Activated naive CD8-positive, alpha-beta T cell treated with anti-CD3 and anti-CD28 coated beads, Interleukin-2, amount 10 ng/mL, durations not matched to agents 7 days and 5 days (primary cell): ENCODE data around the gene IFT25. TPM values are rescaled to one million over a fixed set of nuclear protein-coding genes. Genes with fewer than 3 reads are reported as not detected.

ENCODE experiments used
- ATAC-seq: fragments of 150-1000 bp; cut with Tn5 transposase; one replicate; pipeline ENCODE4 v1.10.0; 2021; ENCODE audit warnings: low read depth, moderate library complexity
- POLR2A ChIA-PET: fragments of 350-600 bp; sonication (Branson Sonifier 250); formaldehyde crosslinking; loops from one replicate; lab custom pipeline; 2021; ENCODE audit warnings: antibody characterized with exemption; lab: Charles Lee
- DNase-seq: peaks from one replicate; pipeline ENCODE4 v3.0.0; 2021
- H3K27ac Mint-ChIP-seq: one replicate; pipeline ENCODE4 v1.8.0; 2022; ENCODE audit warnings: mild to moderate bottlenecking, mixed read lengths
- H3K27me3 Mint-ChIP-seq: one replicate; pipeline ENCODE4 v1.8.0; 2022; ENCODE audit warnings: mild to moderate bottlenecking, moderate library complexity, mixed read lengths
- H3K36me3 Mint-ChIP-seq: one replicate; pipeline ENCODE4 v1.8.0; 2021; ENCODE audit warnings: mild to moderate bottlenecking, mixed read lengths
- H3K4me1 Mint-ChIP-seq: one replicate; pipeline ENCODE4 v1.8.0; 2021; ENCODE audit warnings: mixed read lengths
- H3K4me3 Mint-ChIP-seq: one replicate; pipeline ENCODE4 v1.8.0; 2022; ENCODE audit warnings: mild to moderate bottlenecking, moderate library complexity, mixed read lengths
- H3K9me3 Mint-ChIP-seq: one replicate; pipeline ENCODE4 v1.8.0; 2021; ENCODE audit warnings: mixed read lengths
- total RNA-seq, 2 experiments: library from RNA; stranded (reverse); gene quantifications; one replicate each; pipeline ENCODE4 v1.2.3, GENCODE V29; 2021

The IFT25 gene
- total RNA-seq, 2 experiments from 2014 or later = 76.7 to 81.6 TPM

GRCh38 chr1:53948291-53948690 is 2.8 kb upstream of the IFT25 start:
- POLR2A ChIA-PET = no interaction called here
- ATAC-seq (no peak), DNase-seq (no peak)
- Mint-ChIP-seq H3K36me3 (peaks cover 16% of the 10 kb centered on the region), H3K27ac (no peak overlapping the region), H3K4me1 (peaks cover 39% of the 10 kb centered on the region), H3K9me3 (no peaks in the 10 kb centered on the region), H3K4me3 (peak overlapping the region; percentile 4), H3K27me3 (no peaks in the 10 kb centered on the region)

DNA sequence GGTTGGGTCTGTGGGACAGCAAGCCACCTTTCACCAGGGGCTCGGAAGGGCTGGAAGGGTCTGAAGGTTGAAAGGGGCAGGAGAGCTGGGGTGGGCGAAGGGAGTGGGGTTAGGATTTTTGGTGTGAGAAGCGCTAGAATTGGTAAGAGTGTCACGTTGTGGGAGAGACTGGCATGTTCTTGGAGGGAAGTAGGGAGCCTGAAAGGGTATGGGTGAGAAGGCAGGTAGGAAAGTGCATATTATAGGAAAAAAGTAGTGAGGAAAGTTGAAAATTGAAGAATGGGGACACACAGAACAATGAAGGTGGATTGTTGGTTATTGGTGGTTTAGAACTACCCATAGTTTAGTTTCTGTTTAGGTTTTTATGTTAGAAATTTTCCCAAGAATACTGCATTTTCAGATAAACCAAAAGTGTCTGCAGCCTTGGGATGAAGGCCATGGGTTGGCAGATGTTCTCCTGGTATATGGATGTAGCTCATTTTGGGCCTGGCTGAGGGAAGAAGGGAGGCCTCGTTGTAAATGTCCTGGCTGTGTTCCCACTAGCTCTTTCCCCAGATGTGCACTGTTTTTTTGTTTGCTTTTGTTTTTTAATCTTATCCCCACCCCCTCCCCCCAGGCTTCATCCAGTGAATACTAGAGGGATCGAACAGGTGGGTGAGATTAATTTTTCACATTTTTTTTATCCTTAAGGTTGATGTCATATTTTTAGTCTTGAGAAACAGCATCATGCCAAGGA is 1.8 kb upstream of the IFT25 start:
- H3K27ac Mint-ChIP-seq = peak overlapping the region; percentile 89

DNA sequence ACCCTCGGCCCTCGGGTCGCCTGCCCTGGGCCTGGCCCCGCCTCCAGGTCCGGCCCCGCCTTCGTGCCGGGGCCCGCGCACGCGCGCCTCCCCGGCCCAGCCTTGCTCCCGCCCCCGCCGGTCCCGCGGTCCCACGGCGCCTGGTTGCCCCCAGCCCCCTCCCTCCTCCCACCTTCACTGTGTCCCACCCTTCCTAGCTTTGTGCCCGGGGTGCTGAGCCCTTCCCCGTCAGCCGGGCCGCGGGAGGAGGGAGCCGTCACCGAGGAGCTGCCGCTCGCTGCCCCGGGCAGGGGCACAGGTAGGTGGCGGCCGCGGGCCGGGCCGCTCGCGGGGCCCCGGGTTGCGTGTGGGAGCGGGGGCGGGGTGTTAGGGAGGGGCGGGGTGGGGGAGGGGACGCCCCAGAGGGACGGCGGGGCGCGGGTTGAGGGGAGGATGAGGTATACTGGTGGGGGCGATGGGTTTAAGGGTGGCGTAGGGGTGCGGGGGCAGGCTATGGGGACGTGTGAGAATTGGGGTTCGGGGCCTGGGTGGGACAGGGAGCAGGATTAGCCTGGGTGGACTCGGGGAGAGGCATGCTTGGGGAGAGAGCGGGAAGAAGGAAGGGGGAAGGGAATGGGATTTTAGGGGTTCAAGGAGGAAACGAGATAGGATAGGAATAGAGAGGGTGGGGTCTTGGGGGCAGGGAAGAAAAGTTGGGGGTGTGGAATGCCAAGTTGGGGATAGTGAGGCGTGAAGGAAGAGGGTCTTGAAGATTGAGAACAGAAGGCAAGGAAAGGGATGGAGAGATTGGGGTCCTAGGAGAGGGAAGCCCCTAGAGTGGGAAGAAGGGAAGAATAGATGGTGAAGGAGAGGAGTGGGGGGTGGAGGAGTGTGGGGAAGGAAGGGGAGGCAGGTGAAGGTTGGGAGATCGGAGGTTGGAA is 1.0 kb upstream of the IFT25 start, which contains the start of gene LRRC42:
Gene LRRC42, plus strand, starts transcription at position 99 of the 920 bp plus-strand sequence. CDS start 5,650 bp downstream, outside the sequence.
- Mint-ChIP-seq H3K27me3 (no peaks in the 10 kb centered on the region), H3K4me3 (peak within 1 kb of the TSS; percentile 97), H3K36me3 (peaks cover 22% of the 10 kb centered on the region), H3K4me1 (peaks cover 45% of the 10 kb centered on the region), H3K27ac (peak within 1 kb of the TSS; percentile 92), H3K9me3 (no peaks in the 10 kb centered on the region)
- POLR2A ChIA-PET = interaction anchor here (0.6 to 3.2 kb wide), 14 partner anchors 10 to 855 kb away, joined by 3 to 28 read pairs (median 6); partner anchors contain the start of genes NDC1, TCEANC2, TMEM59 and TTC22
- no peak for DNase-seq
- peak; percentile 69 for ATAC-seq

More for the DNA sequence above, 1.8 kb upstream of the IFT25 start:
- POLR2A ChIA-PET = no interaction called here
- no peaks in the 10 kb centered on the region for H3K9me3 Mint-ChIP-seq
- H3K36me3 Mint-ChIP-seq = peaks cover 22% of the 10 kb centered on the region
- H3K4me1 Mint-ChIP-seq = peaks cover 45% of the 10 kb centered on the region
- H3K27me3 Mint-ChIP-seq = no peaks in the 10 kb centered on the region
- ATAC-seq (no peak), DNase-seq (no peak)
- H3K4me3 Mint-ChIP-seq = peak overlapping the region; percentile 97

- POLR2A ChIA-PET = interaction anchor here (0.6 to 3.2 kb wide), 16 partner anchors 8 to 856 kb away, joined by 3 to 28 read pairs (median 6); partner anchors contain the start of genes NDC1, TCEANC2, TMEM59 and TTC22
- peak overlapping the region; percentile 92 for H3K27ac Mint-ChIP-seq
- peaks cover 24% of the 10 kb centered on the region for H3K36me3 Mint-ChIP-seq
- H3K9me3 Mint-ChIP-seq = peaks cover 1% of the 10 kb centered on the region
- no peak for ATAC-seq
- H3K4me1 Mint-ChIP-seq = peaks cover 47% of the 10 kb centered on the region
- no peak for DNase-seq
- peak overlapping the region; percentile 97 for H3K4me3 Mint-ChIP-seq
- no peaks in the 10 kb centered on the region for H3K27me3 Mint-ChIP-seq
Observed at GRCh38 chr1:53945183-53945432, 391 bp downstream of the IFT25 start.

- Mint-ChIP-seq H3K4me3 (peak overlapping the region; percentile 97), H3K36me3 (peaks cover 25% of the 10 kb centered on the region), H3K4me1 (peaks cover 44% of the 10 kb centered on the region), H3K9me3 (peaks cover 1% of the 10 kb centered on the region), H3K27me3 (no peaks in the 10 kb centered on the region), H3K27ac (peak overlapping the region; percentile 92)
- POLR2A ChIA-PET = interaction anchor here (0.6 to 3.2 kb wide), 15 partner anchors 8 to 857 kb away, joined by 3 to 28 read pairs (median 6); partner anchors contain the start of genes NDC1, TCEANC2, TMEM59 and TTC22
- ATAC-seq = no peak
- DNase-seq = peak; percentile 35
Observed at GRCh38 chr1:53944469-53945182, 873 bp downstream of the IFT25 start.

DNA sequence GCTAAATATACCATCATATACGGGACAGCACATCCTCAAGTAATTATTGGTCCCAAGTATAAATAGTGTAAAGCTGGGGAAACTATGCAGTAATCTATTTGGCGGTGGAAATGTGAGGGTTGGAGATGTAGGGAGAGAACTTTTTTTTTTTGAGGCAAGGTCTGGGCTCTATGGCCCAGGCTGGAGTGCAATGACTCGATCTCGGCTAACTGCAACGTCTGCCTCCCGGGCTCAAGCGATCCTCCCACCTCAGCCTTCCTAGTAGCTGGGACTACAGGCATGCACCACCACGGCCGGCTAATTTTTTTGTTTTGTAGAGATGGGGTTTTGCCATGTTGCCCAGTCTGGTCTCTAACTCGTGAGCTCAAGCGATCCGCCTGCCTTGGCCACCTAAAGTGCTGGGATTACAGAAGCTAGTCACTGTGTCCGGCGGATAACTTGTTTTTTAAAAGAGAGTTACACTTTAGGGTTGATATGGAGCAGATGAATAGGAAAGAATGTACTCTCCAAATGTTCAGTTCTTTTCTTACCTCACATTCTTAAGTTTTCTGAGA is 1.9 kb downstream of the IFT25 start:
- POLR2A ChIA-PET = interaction anchor here (1.9 to 3.2 kb wide), 2 partner anchors 10 to 106 kb away, joined by 4 to 23 read pairs; partner anchors contain the start of gene NDC1
- H3K36me3 Mint-ChIP-seq = peaks cover 30% of the 10 kb centered on the region
- H3K4me1 Mint-ChIP-seq = peaks cover 42% of the 10 kb centered on the region
- no peaks in the 10 kb centered on the region for H3K27me3 Mint-ChIP-seq
- H3K4me3 Mint-ChIP-seq = peak overlapping the region; percentile 97
- peak overlapping the region; percentile 70 for H3K27ac Mint-ChIP-seq
- DNase-seq = no peak
- peaks cover 1% of the 10 kb centered on the region for H3K9me3 Mint-ChIP-seq
- no peak for ATAC-seq

GRCh38 chr1:53943090-53943489 is 2.4 kb downstream of the IFT25 start:
- POLR2A ChIA-PET = no interaction called here
- H3K4me1 Mint-ChIP-seq = peaks cover 39% of the 10 kb centered on the region
- H3K36me3 Mint-ChIP-seq = peaks cover 35% of the 10 kb centered on the region
- H3K27ac Mint-ChIP-seq = no peak overlapping the region
- peaks cover 1% of the 10 kb centered on the region for H3K9me3 Mint-ChIP-seq
- peak overlapping the region; percentile 97 for H3K4me3 Mint-ChIP-seq
- no peak for ATAC-seq
- H3K27me3 Mint-ChIP-seq = no peaks in the 10 kb centered on the region
- no peak for DNase-seq

DNA sequence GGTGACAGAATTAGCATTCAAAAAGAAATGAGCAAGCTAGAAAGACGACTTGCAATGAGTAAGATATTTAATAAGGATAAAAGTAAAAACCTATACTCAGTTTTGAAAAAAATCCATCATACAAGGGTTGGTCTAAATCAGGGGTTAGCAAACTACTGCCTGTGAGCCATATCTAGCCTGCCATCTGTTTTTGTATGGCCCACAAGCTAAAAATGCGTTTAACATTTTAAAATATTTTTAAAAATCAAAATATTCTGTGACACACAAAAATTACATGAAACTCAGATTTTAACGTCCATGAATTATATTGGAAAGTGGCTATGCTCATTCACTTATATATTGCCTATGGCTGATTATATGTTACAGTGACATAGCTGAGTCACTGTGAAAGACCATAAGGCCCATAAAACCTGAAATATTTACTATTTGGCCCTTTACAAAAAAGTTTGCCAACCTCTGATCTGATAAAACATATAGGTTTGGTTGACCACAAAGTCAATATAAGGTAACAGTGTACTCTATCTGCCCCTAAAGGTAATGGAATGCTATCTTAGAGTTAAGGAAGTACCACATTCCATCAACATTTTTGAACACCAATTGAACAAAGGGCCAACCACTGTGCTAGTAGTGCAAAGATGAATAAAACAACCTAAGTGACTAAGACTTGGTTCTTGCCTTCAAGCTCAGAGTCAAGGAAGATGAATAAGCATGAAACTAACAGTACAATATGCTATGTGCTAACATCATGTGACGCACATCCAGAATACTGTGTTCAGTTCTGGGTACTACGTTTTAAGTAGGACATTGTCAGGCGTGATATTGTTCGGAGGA is 3.2 kb downstream of the IFT25 start:
- no peak for ATAC-seq
- POLR2A ChIA-PET = interaction anchor here (0.7 kb wide), 1 partner anchor 21 kb away, joined by 3 read pairs; no protein-coding TSS in a partner anchor

DNA sequence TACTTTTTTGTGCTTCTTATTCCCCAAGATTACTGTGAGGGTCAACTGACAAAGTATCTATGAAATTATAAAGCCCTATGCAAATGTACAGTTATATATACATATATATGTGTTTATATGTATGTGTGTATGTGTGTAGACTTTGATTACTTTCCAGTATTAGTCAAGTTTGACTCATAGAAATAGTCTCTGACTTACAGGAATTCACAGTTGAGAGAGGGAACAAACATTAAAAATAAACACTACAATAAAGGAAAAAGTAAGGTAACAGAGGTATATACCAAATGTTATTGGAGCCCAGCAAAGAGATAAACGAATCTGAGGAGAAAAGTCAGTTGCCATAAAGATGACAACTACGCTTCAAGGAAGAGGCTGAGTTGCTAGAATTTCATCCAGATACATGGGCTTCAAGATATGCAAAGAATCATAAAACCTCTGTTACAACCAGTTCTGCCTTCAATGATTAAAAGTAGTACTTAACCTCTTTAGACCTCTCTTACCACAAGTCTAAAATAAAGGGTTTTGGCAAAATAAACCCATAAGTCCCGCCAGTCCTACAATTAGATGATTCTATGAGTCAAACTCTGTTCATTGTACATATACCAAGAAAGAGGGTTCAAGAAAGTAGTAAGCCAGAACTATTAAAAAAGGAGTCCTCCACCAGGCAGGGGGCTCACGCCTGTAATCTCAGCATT is 7.2 kb downstream of the IFT25 start:
- Mint-ChIP-seq H3K27ac (no peak overlapping the region), H3K4me3 (no peak overlapping the region), H3K36me3 (peaks cover 65% of the 10 kb centered on the region), H3K9me3 (peaks cover 6% of the 10 kb centered on the region), H3K4me1 (peaks cover 15% of the 10 kb centered on the region), H3K27me3 (no peaks in the 10 kb centered on the region)
- POLR2A ChIA-PET = no interaction called here
- ATAC-seq (no peak), DNase-seq (no peak)

More for the DNA sequence above, 3.2 kb downstream of the IFT25 start:
- Mint-ChIP-seq H3K4me1 (peaks cover 37% of the 10 kb centered on the region), H3K36me3 (peaks cover 42% of the 10 kb centered on the region), H3K4me3 (peak overlapping the region; percentile 37), H3K27ac (no peak overlapping the region), H3K9me3 (peaks cover 1% of the 10 kb centered on the region), H3K27me3 (no peaks in the 10 kb centered on the region)
- no peak for DNase-seq

DNA sequence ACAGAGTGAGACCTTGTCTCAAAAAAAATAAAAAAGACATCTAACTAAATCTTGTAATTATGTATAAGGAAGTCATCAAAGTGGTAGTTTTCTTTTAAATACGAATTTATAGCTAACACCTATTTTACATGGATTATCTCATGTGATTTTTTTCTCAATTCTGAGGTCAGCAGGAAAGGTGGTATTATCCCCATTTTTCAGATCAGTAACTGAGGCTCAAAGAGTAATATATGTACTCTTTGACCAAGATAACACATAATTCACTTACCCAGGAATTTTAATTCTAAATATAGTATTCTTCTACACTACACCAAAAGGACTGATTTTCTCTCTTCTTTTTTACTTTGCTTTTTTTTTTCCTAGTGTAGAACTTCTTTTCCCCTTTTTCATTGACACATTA is 9.1 kb downstream of the IFT25 start:
- no peak for ATAC-seq
- DNase-seq = no peak
- POLR2A ChIA-PET = interaction anchor here (1.0 kb wide), 1 partner anchor 9 kb away, joined by 6 read pairs; the partner anchor contains the start of gene IFT25
- Mint-ChIP-seq H3K4me3 (no peak overlapping the region), H3K27ac (no peak overlapping the region), H3K27me3 (no peaks in the 10 kb centered on the region), H3K36me3 (peaks cover 73% of the 10 kb centered on the region), H3K9me3 (peaks cover 6% of the 10 kb centered on the region), H3K4me1 (peaks cover 8% of the 10 kb centered on the region)

GRCh38 chr1:53934170-53934765 is 11.2 kb downstream of the IFT25 start:
- H3K4me3 Mint-ChIP-seq = no peak overlapping the region
- peaks cover 4% of the 10 kb centered on the region for H3K9me3 Mint-ChIP-seq
- DNase-seq (no peak), ATAC-seq (no peak)
- POLR2A ChIA-PET = interaction anchor here (0.5 to 0.8 kb wide), 2 partner anchors 10 to 73 kb away, joined by 3 to 4 read pairs; partner anchors contain the start of gene IFT25
- no peak overlapping the region for H3K27ac Mint-ChIP-seq
- peaks cover 8% of the 10 kb centered on the region for H3K4me1 Mint-ChIP-seq
- peaks cover 78% of the 10 kb centered on the region for H3K36me3 Mint-ChIP-seq
- H3K27me3 Mint-ChIP-seq = no peaks in the 10 kb centered on the region
